Measurements from ENCODE around the gene IL18. TPM values are rescaled to one million over a fixed set of nuclear protein-coding genes. Genes with fewer than 3 reads are reported as not detected.

Gene IL18
- total and polyA plus RNA-seq, 2 experiments from 2014 or later, result 0.28 to 1.7 TPM

DNA sequence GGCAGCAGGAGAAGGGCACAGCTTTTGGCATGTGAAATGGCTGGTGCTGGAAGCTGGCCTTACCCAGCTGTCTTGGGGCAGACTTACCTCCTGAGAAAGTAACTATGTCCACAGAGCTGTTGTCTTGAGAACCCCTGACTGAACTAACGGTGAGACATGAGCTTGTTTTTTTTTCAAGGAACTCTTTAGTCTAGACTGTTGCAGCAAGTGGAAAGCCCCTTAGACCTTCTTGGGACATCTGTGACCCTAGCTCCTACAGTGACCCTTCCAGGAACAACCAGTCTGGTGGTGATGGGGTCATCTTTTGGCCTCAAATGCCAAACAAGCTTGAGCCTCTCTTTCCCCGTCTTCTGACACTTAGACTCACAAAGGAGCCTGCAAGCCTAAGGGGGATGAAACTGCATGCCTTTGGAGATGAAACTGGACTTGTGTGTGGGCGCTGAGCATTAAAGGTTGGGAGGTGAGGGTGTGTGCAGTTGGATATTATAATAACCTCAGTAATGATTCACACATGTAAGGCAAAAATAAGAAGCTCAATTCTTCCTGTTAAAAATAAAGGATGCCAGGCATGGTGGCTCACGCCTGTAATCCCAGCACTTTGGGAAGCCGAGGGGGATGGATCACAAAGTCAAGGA, 41.8 kb downstream of the IL18 start (continued):
- TF ChIP-seq, protein P1, sequence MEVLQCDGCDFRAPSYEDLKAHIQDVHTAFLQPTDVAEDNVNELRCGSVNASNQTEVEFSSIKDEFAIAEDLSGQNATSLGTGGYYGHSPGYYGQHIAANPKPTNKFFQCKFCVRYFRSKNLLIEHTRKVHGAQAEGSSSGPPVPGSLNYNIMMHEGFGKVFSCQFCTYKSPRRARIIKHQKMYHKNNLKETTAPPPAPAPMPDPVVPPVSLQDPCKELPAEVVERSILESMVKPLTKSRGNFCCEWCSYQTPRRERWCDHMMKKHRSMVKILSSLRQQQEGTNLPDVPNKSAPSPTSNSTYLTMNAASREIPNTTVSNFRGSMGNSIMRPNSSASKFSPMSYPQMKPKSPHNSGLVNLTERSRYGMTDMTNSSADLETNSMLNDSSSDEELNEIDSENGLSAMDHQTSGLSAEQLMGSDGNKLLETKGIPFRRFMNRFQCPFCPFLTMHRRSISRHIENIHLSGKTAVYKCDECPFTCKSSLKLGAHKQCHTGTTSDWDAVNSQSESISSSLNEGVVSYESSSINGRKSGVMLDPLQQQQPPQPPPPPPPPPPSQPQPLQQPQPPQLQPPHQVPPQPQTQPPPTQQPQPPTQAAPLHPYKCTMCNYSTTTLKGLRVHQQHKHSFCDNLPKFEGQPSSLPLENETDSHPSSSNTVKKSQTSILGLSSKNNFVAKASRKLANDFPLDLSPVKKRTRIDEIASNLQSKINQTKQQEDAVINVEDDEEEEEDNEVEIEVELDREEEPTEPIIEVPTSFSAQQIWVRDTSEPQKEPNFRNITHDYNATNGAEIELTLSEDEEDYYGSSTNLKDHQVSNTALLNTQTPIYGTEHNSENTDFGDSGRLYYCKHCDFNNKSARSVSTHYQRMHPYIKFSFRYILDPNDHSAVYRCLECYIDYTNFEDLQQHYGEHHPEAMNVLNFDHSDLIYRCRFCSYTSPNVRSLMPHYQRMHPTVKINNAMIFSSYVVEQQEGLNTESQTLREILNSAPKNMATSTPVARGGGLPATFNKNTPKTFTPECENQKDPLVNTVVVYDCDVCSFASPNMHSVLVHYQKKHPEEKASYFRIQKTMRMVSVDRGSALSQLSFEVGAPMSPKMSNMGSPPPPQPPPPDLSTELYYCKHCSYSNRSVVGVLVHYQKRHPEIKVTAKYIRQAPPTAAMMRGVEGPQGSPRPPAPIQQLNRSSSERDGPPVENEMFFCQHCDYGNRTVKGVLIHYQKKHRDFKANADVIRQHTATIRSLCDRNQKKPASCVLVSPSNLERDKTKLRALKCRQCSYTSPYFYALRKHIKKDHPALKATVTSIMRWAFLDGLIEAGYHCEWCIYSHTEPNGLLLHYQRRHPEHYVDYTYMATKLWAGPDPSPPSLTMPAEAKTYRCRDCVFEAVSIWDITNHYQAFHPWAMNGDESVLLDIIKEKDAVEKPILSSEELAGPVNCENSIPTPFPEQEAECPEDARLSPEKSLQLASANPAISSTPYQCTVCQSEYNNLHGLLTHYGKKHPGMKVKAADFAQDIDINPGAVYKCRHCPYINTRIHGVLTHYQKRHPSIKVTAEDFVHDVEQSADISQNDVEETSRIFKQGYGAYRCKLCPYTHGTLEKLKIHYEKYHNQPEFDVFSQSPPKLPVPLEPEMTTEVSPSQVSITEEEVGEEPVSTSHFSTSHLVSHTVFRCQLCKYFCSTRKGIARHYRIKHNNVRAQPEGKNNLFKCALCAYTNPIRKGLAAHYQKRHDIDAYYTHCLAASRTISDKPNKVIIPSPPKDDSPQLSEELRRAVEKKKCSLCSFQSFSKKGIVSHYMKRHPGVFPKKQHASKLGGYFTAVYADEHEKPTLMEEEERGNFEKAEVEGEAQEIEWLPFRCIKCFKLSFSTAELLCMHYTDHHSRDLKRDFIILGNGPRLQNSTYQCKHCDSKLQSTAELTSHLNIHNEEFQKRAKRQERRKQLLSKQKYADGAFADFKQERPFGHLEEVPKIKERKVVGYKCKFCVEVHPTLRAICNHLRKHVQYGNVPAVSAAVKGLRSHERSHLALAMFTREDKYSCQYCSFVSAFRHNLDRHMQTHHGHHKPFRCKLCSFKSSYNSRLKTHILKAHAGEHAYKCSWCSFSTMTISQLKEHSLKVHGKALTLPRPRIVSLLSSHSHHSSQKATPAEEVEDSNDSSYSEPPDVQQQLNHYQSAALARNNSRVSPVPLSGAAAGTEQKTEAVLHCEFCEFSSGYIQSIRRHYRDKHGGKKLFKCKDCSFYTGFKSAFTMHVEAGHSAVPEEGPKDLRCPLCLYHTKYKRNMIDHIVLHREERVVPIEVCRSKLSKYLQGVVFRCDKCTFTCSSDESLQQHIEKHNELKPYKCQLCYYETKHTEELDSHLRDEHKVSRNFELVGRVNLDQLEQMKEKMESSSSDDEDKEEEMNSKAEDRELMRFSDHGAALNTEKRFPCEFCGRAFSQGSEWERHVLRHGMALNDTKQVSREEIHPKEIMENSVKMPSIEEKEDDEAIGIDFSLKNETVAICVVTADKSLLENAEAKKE (CRISPR knock-in tag; IDR thresholded peaks at IDR 0.05), result no peak
- no peak for TF ChIP-seq CREB1 (CRISPR knock-in tag; IDR thresholded peaks at IDR 0.05; ENCODE audit: low read depth)
- no peak for TF ChIP-seq NANOG (IDR thresholded peaks at IDR 0.05; ENCODE audit: borderline replicate concordance)
- TF ChIP-seq, protein P2, sequence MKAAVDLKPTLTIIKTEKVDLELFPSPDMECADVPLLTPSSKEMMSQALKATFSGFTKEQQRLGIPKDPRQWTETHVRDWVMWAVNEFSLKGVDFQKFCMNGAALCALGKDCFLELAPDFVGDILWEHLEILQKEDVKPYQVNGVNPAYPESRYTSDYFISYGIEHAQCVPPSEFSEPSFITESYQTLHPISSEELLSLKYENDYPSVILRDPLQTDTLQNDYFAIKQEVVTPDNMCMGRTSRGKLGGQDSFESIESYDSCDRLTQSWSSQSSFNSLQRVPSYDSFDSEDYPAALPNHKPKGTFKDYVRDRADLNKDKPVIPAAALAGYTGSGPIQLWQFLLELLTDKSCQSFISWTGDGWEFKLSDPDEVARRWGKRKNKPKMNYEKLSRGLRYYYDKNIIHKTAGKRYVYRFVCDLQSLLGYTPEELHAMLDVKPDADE (IDR thresholded peaks at IDR 0.05), result no peak
- no peak for TF ChIP-seq EZH2 (IDR thresholded peaks at IDR 0.05; ENCODE audit: low read depth, unreplicated experiment)
- no peak for TF ChIP-seq ZNF114 (CRISPR knock-in tag; IDR thresholded peaks at IDR 0.05)
- TF ChIP-seq, protein P3, sequence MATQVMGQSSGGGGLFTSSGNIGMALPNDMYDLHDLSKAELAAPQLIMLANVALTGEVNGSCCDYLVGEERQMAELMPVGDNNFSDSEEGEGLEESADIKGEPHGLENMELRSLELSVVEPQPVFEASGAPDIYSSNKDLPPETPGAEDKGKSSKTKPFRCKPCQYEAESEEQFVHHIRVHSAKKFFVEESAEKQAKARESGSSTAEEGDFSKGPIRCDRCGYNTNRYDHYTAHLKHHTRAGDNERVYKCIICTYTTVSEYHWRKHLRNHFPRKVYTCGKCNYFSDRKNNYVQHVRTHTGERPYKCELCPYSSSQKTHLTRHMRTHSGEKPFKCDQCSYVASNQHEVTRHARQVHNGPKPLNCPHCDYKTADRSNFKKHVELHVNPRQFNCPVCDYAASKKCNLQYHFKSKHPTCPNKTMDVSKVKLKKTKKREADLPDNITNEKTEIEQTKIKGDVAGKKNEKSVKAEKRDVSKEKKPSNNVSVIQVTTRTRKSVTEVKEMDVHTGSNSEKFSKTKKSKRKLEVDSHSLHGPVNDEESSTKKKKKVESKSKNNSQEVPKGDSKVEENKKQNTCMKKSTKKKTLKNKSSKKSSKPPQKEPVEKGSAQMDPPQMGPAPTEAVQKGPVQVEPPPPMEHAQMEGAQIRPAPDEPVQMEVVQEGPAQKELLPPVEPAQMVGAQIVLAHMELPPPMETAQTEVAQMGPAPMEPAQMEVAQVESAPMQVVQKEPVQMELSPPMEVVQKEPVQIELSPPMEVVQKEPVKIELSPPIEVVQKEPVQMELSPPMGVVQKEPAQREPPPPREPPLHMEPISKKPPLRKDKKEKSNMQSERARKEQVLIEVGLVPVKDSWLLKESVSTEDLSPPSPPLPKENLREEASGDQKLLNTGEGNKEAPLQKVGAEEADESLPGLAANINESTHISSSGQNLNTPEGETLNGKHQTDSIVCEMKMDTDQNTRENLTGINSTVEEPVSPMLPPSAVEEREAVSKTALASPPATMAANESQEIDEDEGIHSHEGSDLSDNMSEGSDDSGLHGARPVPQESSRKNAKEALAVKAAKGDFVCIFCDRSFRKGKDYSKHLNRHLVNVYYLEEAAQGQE (IDR thresholded peaks at IDR 0.05; ENCODE audit: unreplicated experiment), result no peak
- TF ChIP-seq STAT1 (IDR thresholded peaks at IDR 0.05; ENCODE audit: unreplicated experiment), result no peak
- TF ChIP-seq JUNB (IDR thresholded peaks at IDR 0.05; ENCODE audit: unreplicated experiment), result no peak
- no peak for TF ChIP-seq POLR2AphosphoS5 (IDR thresholded peaks at IDR 0.05; ENCODE audit: low read depth)
- no peak for TF ChIP-seq EZH2phosphoT487 (IDR thresholded peaks at IDR 0.05; ENCODE audit: unreplicated experiment)
- no peak for TF ChIP-seq ZNF331 (CRISPR knock-in tag; IDR thresholded peaks at IDR 0.05; ENCODE audit: low read depth)

All from GM23338 (cell line).